Measurements from ENCODE around the gene STX19. TPM values are rescaled to one million over a fixed set of nuclear protein-coding genes. Genes with fewer than 3 reads are reported as not detected.
A peak's percentile ranks its signal among the peaks of the same experiment; 100 is the strongest.

STX19 gene
- total and polyA plus RNA-seq, 2 of the 13 experiments (the other 11 are each of a cell fraction or from before 2014, with no cell fraction given), result not detected

GRCh38 chr3:93979850-93980676 lies 48.3 kb downstream of the STX19 start, which contains the start of gene ARL13B (continued):
- TF ChIP-seq ZNF891 (CRISPR knock-in tag; IDR thresholded peaks at IDR 0.05) (0 out of 2 replicates have a peak, but pooled peaks have one; percentile 28), HMGXB3 (CRISPR knock-in tag; IDR thresholded peaks at IDR 0.05; ENCODE audit: borderline replicate concordance) (peak; percentile 17; the same call in 1 of the 2 replicates), PLSCR1 (CRISPR knock-in tag; IDR thresholded peaks at IDR 0.05; ENCODE audit: borderline replicate concordance) (no peak), ZNF501 (CRISPR knock-in tag; IDR thresholded peaks at IDR 0.05) (peak; percentile 85), RFXANK (CRISPR knock-in tag; IDR thresholded peaks at IDR 0.05) (no peak), RCOR2 (CRISPR knock-in tag; IDR thresholded peaks at IDR 0.05) (no peak), FOXA1 (IDR thresholded peaks at IDR 0.05) (no peak), FOXA1 (CRISPR knock-in tag; IDR thresholded peaks at IDR 0.05) (no peak), ZHX1 (CRISPR knock-in tag; IDR thresholded peaks at IDR 0.05; ENCODE audit: low read depth) (no peak), MIER3 (CRISPR knock-in tag; IDR thresholded peaks at IDR 0.05; ENCODE audit: borderline replicate concordance) (peak; percentile 42; the same call in 1 of the 2 replicates), ZEB1 (IDR thresholded peaks at IDR 0.05; ENCODE audit: insufficient replicate concordance, low read depth) (no peak), RXRA (CRISPR knock-in tag; IDR thresholded peaks at IDR 0.05) (peak; percentile 44; the same call in 1 of the 2 replicates), ZBTB33 (CRISPR knock-in tag; IDR thresholded peaks at IDR 0.05) (no peak), EEA1 (CRISPR knock-in tag; IDR thresholded peaks at IDR 0.05; ENCODE audit: borderline replicate concordance) (no peak), PAXIP1 (CRISPR knock-in tag; conservative IDR thresholded peaks at IDR 0.05) (no peak; the same call in 1 of the 2 replicates)
